Lower leg skin (tissue), 3 donors: ENCODE measurements around the gene PROSER2.

Experiments
- POLR2A ChIP-seq, 2 donors: fragments of 450-650 bp; IDR thresholded peaks; one replicate each; pipeline ENCODE4 v1.6.1; 2016 to 2017; ENCODE audit warnings: antibody characterized with exemption in 2 of 2, mild to moderate bottlenecking in 1 of 2, moderate library complexity in 1 of 2
- TF ChIP-seq, protein P1 (sequence below), 3 donors: fragments of 450-650 bp; IDR thresholded peaks; one replicate each; pipeline ENCODE4 v1.5.1; 2016; ENCODE audit warnings: antibody characterized with exemption in 3 of 3, mild to moderate bottlenecking in 3 of 3, moderate library complexity in 2 of 3

DNA sequence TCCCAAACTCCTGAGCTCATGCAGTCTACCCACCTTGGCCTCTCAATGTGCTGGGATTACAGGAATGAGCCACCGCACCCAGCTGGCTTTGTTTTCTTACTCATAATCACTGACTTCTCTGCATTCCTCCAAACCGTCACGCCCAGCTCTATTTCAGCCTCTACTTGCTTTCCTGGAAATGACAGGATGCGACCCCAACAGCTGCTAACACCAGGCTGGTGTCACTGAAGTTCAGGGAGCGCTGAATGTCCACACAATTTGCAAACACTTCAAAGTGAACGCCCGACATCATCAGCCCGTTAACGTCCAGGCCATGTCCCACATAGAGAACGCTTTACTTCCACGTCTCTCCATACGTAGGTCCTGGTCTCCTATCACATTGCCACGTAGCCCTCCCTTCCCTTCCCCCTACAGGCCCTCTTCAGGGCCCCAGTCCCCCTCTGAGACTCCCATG, 12.8 kb upstream of the PROSER2 start:
- TF ChIP-seq, protein P1, sequence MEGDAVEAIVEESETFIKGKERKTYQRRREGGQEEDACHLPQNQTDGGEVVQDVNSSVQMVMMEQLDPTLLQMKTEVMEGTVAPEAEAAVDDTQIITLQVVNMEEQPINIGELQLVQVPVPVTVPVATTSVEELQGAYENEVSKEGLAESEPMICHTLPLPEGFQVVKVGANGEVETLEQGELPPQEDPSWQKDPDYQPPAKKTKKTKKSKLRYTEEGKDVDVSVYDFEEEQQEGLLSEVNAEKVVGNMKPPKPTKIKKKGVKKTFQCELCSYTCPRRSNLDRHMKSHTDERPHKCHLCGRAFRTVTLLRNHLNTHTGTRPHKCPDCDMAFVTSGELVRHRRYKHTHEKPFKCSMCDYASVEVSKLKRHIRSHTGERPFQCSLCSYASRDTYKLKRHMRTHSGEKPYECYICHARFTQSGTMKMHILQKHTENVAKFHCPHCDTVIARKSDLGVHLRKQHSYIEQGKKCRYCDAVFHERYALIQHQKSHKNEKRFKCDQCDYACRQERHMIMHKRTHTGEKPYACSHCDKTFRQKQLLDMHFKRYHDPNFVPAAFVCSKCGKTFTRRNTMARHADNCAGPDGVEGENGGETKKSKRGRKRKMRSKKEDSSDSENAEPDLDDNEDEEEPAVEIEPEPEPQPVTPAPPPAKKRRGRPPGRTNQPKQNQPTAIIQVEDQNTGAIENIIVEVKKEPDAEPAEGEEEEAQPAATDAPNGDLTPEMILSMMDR (IDR thresholded peaks at IDR 0.05) = no peak
- TF ChIP-seq POLR2A (IDR thresholded peaks at IDR 0.05) = no peak
